Measurements from ENCODE around the gene C14orf93.
A peak's percentile ranks its signal among the peaks of the same experiment; 100 is the strongest.
"Not testable (repeated sequence)": the region's sequence is repeated elsewhere in the genome, so short reads cannot be mapped to it uniquely, and the experiment has no call there.

C14orf93 gene

GRCh38 chr14:23006544-23007419 is 3.2 kb downstream of the C14orf93 start:
- peak overlapping the region; percentile 98 for H3K27ac ChIP-seq
- TF ChIP-seq ZFX (IDR thresholded peaks at IDR 0.05; ENCODE audit: borderline replicate concordance) (no peak), CTCF (IDR thresholded peaks at IDR 0.05) (0 out of 2 replicates have a peak, but pooled peaks have one; percentile 26)

GRCh38 chr14:23006188-23006534 is 3.8 kb downstream of the C14orf93 start:
- no peak for TF ChIP-seq ZFX (IDR thresholded peaks at IDR 0.05; ENCODE audit: borderline replicate concordance)
- no peak for TF ChIP-seq CTCF (IDR thresholded peaks at IDR 0.05)
- H3K27ac ChIP-seq = peak overlapping the region; percentile 98

- TF ChIP-seq ZFX (IDR thresholded peaks at IDR 0.05; ENCODE audit: borderline replicate concordance) (no peak), CTCF (IDR thresholded peaks at IDR 0.05) (no peak)
- peak overlapping the region; percentile 98 for H3K27ac ChIP-seq
Observed at GRCh38 chr14:23005451-23006187, 4.3 kb downstream of the C14orf93 start.

- not testable (repeated sequence) for H3K27ac ChIP-seq
Observed at GRCh38 chr14:23004274-23004673, 5.7 kb downstream of the C14orf93 start.

GRCh38 chr14:23002592-23002991 is 7.4 kb downstream of the C14orf93 start:
- H3K27ac ChIP-seq = no peak overlapping the region
- no peak for TF ChIP-seq CTCF (IDR thresholded peaks at IDR 0.05)
- no peak for TF ChIP-seq ZFX (IDR thresholded peaks at IDR 0.05; ENCODE audit: borderline replicate concordance)

- no peak for TF ChIP-seq ZFX (IDR thresholded peaks at IDR 0.05; ENCODE audit: borderline replicate concordance)
- no peak for TF ChIP-seq CTCF (IDR thresholded peaks at IDR 0.05)
- H3K27ac ChIP-seq = no peak overlapping the region
Observed at GRCh38 chr14:23000860-23001259, 9.1 kb downstream of the C14orf93 start.

GRCh38 chr14:22998329-22999012 is 11.5 kb downstream of the C14orf93 start:
- TF ChIP-seq CTCF (IDR thresholded peaks at IDR 0.05) (no peak), ZFX (IDR thresholded peaks at IDR 0.05; ENCODE audit: borderline replicate concordance) (no peak)
- H3K27ac ChIP-seq = no peak overlapping the region

All from 22Rv1 (cell line).